GM12801 (cell line): Measurements from ENCODE around the gene RFT1.

Experiments
- TF ChIP-seq, protein P1 (sequence below): IDR thresholded peaks from one replicate; pipeline ENCODE4 v1.5.1; 2011; ENCODE audit warnings: control low read depth; ENCODE audit not compliant: insufficient read length; ENCODE audit errors: extremely low read depth

The RFT1 gene

GRCh38 chr3:53102601-53103147 is 27.6 kb downstream of the RFT1 start:
- TF ChIP-seq, protein P1, sequence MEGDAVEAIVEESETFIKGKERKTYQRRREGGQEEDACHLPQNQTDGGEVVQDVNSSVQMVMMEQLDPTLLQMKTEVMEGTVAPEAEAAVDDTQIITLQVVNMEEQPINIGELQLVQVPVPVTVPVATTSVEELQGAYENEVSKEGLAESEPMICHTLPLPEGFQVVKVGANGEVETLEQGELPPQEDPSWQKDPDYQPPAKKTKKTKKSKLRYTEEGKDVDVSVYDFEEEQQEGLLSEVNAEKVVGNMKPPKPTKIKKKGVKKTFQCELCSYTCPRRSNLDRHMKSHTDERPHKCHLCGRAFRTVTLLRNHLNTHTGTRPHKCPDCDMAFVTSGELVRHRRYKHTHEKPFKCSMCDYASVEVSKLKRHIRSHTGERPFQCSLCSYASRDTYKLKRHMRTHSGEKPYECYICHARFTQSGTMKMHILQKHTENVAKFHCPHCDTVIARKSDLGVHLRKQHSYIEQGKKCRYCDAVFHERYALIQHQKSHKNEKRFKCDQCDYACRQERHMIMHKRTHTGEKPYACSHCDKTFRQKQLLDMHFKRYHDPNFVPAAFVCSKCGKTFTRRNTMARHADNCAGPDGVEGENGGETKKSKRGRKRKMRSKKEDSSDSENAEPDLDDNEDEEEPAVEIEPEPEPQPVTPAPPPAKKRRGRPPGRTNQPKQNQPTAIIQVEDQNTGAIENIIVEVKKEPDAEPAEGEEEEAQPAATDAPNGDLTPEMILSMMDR: no peak

DNA sequence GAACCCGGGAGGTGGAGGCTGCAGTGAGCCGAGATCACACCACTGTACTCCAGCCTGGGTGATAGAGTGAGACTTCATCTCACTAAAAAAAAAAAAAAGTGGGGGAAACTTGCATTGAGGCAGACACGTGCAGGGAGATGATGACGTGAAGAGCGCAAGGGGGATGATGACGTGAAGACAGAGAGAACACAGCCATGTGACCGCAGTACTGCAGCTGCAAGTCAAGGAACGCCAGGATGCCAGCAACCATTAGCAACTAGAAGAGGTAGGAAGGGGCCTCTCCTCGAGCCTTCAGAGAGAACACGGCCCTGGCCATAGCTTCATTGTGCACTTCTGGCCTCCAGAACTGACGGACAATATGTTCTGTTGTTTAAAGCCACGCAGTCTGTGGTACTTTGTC is 28.3 kb downstream of the RFT1 start:
- TF ChIP-seq, protein P1: no peak

DNA sequence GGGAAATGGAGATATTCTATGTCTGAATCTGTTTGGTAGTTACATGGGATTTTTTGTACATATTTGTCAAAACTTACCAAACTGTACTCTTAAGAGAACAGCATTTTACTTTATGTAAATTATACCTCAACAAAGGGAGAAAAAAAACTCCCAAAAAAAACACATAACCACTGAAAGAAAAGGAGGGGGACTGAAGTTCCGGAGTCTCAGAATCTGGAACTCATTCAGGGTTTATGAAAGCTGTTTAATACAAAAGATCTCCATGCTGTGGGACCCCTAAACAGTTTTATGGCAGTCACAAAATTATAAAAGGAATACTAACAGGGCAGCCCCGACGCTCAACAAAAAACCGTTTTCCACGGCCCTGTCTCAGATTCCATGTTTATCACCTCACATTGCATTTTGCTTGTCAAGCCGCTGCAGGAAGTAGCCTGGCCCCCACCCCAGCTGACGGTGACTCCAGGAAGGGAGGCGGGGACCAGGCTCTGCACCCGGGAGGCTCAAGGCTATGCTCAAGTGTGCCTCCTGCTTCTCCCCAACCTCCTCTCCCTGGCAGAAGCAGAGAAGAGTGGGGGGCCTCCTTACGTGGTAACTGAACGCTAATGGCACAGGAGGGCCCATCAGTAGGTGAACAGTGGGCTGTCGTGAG is 29.3 kb downstream of the RFT1 start:
- TF ChIP-seq, protein P1: no peak

DNA sequence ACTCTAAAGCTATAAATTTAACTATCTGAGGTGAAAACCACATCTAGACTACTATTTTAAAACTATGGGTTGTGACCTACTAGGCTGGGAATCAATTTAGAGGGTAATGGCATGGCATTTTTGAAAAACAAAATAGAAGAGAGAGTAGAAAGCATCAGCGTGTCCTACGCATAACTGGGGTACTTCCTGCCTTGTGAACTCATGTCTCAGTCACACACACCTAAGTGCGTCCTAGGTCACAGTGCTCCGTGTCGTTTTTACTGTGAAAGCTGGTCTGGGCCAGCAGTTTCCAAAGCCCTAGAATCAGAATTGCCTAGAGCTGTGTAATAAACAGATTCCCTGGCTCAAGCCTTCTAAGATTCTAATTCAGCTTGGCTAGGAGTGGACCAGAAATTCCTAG is 32.3 kb downstream of the RFT1 start:
- TF ChIP-seq, protein P1: no peak

- TF ChIP-seq, protein P1: no peak
These were observed 37.3 kb downstream of the RFT1 start for GRCh38 chr3:53092942-53093341.

- TF ChIP-seq, protein P1: no peak
These were observed 38.0 kb downstream of the RFT1 start for GRCh38 chr3:53092216-53092615.

DNA sequence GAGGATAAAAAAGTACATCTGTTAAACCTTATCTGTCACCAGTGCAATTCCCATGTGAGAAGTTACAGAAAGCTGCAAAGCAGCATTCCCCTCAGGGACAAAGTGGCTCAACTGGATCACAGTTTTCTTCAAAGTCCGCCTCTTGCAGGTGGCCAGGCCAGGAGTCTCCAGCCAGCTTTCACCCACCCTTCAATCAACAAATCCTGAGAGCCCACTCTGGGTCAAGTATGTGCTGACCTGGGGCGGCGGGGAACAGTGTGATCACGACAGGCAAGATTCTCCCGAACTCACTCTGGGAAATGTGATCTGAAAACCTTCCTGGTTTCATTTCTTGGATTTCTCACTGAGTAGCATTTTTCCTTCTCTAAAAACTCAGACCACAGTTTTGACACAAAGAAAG is 39.2 kb downstream of the RFT1 start:
- TF ChIP-seq, protein P1: no peak
